Stimulated activated CD8-positive, alpha-beta memory T cell treated with anti-CD3 and anti-CD28 coated beads, Interleukin-12 subunit alpha, Interleukin-12 subunit beta, amount 100 ng/mL, for 4 hours (primary cell): ENCODE data around the gene BCL10.
"Not testable (repeated sequence)": the region's sequence is repeated elsewhere in the genome, so short reads cannot be mapped to it uniquely, and the experiment has no call there.

ENCODE experiments used
- DNase-seq: peaks from one replicate; pipeline ENCODE4 v3.0.0-alpha.2; 2020; ENCODE audit warnings: low read depth

The BCL10 gene

DNA sequence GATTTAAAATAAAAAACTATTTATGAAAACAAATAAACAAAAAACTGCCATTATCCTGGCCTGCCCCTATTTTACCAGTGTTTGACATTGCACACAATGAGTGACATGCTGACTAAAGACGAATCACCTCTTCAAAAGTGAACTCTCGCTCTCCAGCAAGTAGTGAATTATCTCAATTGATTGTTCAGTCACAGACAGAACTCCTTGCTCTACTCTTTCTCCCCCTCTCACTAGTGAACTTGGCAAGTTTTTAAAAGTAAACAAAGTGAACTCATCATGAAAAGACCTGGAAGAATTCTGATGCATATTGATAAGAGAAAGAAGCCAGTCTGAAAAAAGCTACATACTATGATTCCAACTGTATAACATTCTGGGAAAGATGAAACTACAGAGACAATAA, 12.3 kb downstream of the BCL10 start:
- DNase-seq: no peak

DNA sequence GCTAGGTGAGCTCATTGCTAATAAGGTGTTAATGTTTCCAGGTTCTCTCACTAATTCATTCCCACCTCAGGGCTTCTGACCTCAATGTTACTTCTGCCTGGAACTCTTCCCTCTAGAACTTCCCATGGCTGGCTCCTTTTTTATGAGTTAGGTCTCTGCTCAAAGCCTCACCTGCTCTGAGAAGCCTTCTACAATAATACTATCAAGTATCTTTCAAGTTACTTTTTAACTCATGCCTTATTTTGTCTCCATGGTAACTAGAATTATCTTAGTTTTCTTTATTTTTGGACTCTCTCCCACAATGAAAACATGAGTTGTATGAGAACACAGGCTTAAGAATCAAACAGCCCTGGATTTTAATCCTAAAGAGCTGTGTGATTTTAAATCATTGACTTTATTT, 13.4 kb downstream of the BCL10 start:
- no peak for DNase-seq

DNA sequence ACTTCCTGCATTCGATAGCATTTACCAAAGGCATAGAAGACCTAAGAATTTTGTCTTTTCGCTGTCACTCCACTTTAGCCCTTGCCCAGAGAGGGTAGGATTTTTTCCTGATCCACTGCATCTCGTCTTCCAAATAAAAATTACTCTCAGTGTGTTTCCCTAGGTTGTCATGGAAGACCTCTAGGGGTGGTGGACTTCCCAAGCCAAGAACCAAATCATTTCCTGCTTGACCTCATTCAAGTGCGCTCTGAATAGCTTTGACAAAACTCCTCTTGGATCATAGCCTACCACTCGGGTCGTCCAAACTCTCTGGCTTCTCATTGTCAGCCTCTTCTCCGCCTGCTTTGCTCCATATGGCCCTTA, 16.5 kb downstream of the BCL10 start:
- DNase-seq: no peak

DNA sequence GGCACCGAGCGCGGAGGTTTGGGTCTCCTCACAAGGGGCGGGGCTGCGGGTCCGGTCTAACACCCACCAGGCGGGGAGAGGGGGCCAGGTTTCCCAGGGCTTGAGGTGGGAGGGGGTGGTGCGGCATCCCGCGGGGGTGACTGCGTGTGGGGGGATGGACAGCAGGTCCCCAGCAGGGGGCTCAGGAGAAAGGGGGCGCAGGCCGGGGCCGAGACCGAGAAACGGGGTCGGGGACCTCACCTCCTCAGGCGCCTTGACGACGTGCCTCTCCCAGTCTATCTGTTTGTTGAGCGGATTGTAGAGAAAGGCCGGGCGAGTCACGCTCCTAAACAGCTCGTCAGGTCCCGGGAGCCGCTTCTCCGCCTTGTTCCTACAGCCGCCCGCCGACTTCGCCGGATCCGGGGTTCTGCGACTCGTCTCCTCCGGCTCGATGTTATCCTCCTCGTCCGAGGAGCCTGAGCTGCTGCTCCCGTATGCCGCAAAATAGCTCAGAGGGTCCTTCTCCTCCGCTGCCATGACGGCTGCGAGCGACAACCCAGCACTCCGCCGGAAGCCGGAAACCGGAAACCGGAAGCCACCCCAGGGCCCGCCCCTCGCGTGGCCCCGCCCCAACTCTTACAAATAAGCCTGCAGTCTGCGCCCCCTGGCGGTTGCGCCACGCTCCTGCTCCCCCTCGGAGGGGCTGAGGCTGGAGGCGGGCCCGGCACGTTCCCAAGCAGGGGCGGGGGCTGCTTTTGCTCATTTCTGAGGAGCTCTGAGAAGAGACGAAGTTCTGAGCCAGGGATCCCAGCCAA, 17.1 kb downstream of the BCL10 start, which contains the start of gene C1orf52:
C1orf52 (minus strand) TSS at position 545 of the 794 bp plus-strand sequence; CDS start at position 516, 29 bp downstream.
- DNase-seq: peak; percentile 85

DNA sequence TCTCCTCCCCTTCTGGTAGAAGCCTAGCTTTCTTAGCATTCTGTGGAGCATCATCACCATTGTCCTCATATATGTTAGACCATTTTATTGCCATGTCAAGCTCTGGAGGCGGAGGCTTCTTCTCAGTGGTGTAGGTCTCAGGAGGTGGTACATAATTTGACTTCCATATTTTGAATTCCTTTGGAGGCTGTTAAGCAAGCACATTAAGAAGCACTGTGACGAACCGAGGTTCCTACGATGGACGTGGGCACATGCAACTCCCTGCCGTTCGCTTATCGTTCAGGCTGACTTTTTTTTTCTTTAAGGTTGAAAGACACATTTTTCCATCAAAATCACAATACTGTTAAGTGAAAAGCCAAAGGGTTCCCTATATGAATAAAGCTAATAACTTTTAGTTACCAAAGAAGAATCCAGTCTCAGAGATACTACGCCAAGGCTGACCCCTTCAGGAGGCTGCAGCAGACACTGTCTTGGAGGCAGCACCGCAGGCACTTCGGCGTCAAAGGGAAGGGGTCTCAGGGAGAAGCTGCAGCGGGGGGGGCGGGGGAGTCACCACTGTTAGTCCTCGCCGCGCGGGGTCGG, 17.8 kb downstream of the BCL10 start:
- no peak for DNase-seq

DNA sequence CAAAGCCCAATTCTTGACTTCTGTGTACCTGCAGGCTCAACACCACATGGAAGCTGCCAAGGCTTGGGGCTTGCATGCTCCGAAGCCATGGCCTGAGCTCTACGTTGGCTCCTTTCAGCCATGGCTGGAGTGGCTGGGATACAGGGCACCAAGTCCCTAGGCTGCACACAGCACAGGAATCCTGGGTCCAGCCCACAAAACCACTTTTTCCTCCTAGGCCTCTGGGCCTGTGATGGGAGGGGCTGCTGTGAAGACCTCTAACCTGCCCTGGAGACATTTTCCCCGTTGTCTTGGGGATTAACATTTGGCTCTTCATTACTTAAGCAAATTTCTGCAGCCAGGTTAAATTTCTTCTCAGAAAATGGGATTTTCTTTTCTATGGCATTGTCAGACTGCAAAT, 27.4 kb downstream of the BCL10 start:
- DNase-seq: not testable (repeated sequence)

DNA sequence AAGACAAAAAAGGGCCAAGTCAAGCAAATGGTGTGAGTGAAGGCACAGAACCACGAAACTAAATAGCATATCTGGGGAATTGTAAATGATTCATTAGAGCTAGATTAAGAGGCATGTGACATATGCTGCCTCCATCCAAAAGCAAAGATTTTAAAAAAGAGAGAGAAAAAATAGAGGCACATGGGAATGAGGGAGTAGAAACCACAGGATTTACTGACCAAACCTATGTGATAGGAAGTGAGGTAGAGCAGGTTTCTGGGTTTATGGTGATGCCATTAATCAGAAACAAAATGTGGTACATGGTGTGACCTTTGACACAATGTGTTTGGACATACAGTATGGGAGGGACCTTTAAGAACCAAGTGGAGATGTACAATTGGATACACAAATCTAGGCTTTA, 30.5 kb downstream of the BCL10 start:
- no peak for DNase-seq

DNA sequence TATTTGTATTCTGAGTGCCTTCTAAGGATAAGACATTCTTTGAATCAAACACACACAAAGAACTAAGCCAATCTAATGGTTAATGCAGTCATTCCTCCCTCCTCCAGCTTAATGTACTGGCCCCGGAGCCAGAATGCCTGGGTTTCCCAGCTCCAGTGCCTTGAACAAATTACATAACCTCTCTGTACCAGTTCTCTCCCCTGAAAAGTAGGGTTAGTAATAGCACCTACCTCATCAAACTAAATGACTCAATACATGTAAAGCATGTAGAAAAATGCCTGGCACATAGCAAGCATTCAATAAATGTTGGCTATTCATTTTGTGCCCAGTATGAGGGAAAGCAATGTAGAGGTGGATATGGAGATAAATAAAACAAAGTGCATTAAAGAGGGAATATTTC, 31.0 kb downstream of the BCL10 start:
- DNase-seq: no peak

DNA sequence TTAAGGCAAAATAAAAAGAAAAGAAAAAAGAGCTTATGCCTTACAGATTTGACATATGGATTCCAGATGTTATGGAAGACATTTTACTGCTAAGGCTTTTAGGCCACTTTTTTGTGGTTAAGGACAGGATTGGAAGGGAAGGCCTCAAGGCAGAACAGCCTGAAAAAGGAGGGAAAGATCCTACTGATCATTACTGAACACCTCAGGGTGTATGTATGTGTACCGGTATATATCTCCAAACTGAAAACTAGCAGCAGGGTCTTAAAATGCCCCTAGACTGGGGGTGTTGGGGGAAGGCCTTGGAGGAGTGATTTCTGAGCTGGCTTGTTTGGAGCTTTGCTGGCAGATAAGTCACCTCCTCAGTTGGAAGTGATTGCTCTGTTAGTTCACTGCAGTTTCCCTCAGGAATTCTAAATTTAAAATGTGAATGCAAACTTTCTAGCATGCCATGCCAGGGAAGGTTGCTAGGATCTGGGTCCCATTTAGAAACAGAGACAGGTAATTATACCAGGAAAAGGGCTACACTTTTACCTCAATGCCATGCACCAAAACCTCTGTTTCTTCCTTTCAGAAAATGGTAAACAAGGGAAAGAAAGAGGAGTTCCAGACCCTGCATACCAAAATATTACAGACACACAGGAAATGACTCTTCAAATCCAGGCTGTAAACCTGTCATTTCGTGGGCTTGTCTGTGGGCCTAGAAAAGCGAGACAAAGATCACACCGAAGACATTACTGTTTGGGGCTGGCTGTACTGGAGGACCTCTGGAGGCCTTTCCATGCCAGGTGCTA, 32.0 kb downstream of the BCL10 start:
- no peak for DNase-seq

DNA sequence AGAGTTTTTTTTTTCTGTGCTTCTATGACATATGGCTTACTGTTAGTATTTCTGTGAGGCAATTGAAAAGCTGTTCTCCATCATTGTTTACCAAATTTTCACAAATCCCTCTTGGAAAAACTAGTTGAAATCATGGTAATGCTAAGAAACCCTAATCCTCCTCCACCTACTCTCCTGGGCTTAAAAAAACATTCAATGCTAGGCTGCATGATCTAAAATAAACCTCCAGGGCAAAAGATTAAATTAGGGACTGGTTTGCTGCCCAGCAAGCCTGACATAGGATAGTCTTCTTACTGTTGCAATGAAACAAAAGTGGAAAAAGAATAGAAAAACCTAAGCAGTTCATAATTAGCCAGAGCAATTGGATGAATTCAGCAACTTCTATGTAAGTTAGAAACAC, 33.1 kb downstream of the BCL10 start:
- DNase-seq: no peak

DNA sequence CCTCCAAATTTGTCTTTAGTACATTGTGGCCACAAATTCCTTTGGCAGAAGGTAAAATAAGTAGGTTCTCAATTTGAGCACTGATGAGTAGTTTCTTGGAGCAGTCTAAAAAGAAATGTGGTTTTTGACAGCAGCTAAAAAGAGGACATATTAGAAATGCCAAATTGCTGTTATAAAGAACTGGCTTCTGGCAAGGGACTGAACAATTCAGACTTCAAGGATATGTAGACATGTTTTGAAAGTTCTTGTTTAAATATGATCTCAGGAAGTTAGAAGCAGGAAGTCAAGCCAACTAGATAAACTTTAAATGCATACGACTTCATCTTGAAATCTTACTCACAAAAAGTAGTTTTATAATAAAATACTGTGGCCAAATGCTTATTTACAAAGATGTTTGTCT, 35.8 kb downstream of the BCL10 start:
- no peak for DNase-seq

DNA sequence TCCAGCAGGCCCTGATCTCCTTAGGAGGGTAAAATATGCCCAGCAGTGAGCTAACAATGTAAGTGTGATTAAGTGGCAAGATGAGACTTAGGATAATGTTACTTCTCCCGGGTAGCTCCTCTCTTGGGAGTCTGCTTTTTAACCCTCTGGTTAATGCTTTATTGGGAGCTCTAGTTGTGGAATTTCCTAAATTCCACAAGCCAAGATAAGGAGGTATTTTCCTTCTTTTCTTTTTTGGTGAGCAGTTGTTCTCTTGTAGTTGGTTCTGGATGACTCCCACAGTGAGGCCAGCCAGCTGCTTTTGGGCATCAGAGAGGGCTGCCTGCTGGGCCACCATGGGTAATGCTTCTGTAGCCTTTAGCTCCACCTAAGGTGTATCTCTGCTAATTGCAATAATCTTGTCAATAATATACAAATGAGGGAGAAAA, 36.2 kb downstream of the BCL10 start:
- DNase-seq: no peak

DNA sequence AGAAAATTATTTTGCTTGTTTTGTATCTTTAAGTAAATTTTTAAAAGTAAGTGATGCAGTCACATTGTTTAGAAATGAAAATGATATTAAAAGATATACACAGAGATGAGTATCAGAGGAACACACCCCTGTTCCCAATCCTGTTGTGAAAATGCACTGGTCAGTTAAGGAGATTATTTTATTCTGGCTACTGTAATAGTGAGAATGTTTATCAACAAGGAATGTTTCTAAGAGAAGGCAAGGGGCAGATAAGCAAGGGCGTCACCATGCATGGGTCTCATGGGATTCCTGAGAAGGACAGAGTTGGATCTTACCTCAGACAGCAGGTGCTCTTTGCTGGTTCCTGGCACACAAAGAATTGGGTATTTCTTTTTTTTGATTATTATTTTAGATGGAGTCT, 38.8 kb downstream of the BCL10 start:
- DNase-seq: no peak

DNA sequence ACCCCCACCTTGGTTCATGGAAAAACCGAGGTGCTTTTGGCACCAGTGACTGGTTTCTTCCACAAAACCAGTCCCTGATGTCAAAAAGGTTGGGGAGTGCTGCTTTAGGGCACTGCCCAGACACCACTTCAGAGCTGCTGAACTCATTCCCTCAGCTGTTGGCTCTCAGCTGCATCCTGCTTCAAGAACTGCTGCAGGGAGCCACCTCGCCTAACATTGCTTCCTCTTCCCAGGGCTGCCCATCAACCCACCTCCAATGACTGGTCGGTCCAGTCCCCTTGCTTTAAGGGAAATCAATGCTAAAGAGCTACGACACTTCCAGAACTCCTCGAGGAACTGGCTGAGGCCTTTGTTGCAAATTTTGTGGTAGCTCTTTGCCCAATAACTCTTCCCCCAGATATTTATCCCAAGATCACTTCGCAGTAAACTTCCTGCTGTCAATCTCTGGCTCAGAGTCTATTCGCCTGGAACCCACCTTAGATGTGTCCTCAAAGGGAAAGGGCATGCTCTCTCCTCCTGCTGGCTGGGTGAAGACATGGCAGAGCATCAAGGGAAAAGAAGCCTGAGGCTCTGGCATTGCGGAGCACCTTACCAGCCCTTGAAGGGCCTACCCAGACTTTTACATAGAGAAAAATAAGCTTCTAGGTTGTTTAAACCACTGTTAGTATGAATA, 46.0 kb downstream of the BCL10 start:
- DNase-seq: no peak

DNA sequence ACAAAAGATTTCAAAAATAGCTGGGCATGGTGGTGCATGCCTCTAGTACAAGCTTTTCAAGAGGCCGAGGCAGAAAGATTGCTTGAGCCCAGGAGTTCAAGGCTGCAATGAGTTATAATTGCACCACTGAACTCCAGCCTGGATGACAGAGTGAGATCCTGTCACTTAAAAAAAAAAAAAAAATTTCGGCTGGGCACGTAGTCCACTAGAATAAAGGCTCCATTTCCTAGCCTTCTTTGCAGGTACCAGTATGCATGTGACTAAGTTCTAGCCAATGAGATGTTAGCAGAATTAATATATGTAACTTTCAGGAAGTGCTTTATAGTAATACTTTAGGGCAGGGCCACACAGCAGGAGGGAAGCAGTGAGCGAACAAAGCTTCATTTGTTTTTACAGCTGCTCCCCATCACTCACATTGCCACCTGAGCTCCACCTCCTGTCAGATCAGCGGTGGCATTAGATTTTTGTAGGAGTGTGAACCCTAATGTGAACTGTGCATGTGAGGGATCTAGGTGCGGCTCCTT, 46.8 kb downstream of the BCL10 start:
- DNase-seq: no peak

DNA sequence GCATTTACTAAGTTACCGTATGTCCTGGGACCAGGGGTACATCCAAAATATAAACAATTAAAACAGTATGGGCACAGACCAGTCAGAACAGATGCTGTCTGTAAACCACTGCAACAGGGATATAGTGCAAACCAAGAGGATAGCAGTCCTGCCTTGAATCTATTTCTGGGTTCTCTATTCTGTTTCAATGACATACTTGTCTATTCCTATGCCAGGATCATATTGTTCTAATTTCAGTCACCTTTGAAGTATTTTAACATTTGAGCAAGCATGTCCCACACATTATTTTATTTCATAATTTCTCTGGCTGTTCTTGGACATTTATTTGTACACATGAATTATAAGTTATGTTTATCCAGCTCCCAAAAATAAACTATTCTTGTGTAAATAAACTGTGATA, 47.5 kb downstream of the BCL10 start:
- no peak for DNase-seq

DNA sequence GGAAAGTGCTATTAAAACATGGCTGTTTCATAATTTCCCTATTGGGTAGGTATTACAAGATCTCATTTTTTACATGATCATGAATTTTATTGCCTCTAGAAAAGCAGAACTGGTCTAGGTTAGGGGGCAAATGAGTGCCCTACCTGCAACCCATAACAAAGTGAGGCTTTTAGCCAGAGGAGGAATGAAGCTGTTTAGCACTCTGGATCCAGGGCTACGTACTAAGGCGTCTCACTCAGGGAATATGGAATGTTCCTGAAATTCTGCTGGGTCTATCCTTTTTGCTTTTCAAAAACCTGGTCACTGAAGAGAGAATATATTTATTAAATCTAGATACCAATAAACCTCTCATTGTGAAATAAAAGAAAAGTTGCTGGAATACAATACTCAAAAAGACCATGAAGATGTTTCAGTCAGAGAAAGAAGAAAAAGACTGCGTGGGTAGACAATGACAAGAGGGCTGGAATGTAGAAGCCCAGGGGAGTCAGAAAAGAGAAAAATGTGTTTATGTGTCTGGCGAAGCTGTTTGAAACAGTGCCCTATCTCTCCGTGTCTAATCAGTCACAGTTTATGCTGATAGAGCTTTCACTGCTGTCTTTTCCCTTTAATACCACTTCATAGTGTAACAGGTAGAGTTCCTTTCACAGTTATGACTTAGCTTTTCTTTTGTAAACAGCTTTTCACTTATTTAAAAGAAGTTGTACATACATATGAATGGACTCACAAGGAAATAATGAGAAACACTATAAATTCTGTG, 50.6 kb downstream of the BCL10 start:
- DNase-seq: no peak

DNA sequence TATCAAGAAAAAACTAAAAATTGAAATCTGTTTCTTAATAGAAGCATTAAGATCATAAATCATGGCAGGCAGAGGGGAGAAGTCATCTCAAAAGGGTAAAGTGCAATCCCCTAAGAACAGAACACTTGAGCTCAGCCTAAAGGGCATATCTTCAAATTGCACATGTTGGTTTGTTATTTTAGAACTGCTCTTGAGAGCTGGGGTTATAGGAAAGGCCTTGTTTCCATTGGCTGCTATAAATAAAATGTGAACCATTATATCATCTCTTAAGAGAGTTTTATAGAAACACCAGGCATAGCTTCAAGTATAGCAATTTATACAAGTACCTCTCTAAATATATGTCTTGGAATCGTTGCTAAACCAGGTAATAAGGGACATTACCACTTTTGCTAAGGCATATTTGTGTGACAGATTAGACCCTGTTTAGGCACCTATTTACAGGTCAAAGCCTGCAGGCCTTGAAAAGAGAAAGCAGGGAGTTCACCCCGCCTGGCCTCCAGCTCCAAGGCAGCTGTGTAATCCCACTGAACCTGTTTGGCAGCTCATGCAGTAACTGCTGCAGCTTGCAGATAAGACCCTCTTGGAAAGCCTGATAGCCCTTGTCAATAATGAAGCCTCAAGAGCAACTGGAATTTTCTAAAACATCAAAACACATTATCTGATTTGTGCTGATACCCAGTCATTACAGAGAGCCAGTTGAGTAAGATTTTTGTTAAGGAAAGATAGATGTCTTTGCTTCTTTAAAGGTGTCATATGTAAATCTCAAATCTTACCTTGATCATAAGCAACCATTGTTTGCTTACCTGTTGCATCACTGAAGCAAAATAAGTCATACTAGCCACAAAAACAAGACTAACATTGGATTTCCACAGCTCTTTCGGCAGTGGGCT, 51.5 kb downstream of the BCL10 start:
- DNase-seq: no peak

DNA sequence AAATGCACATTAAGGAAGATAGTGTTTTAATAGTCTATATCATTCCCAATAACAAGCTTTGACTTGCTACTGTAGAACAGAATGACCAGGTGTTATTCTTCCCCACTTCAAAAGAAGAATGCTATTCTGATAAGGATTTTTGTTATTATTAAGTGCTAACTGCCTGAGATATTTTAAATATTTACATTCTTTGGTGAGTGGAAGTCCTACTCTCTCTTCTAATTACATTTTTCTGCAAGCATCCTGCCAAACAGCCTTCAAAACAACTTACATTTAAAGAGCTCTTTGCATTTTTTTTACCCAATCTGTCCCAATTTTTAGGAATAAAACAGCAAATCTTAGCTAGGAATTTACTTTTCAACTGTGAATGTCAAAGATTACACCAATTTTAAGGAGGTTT, 52.1 kb downstream of the BCL10 start:
- no peak for DNase-seq

DNA sequence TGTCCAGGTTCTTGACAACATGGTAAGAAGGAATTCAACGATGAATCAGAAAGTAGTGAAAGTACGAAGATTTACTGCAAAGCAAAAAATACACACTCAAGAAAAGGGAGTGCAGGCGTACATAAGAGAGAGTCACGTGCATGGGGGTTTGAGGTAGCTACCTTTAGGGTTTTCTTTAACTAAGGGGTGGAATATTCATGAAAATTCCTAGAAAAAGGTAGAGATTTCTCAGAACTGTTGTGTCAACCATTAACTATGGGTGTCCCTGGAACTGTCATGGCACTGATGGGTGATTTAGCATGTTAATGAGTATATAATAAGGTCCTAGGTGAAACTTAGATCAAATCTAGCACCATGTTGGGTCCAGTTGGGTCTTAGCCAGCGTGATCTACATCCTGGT, 53.1 kb downstream of the BCL10 start:
- no peak for DNase-seq
